Gastrocnemius medialis (tissue), 4 donors: ENCODE data around the gene PPP6R2.

Experiments
- POLR2A ChIP-seq, 2 donors: fragments of 450-650 bp; IDR thresholded peaks; one replicate each; pipeline ENCODE4 v1.6.1; 2017; ENCODE audit warnings: antibody characterized with exemption in 2 of 2, mild to moderate bottlenecking in 2 of 2, moderate library complexity in 2 of 2
- TF ChIP-seq, protein P1 (sequence below), 5 experiments: fragments of 450-650 bp in 3 of 5; fragments of 200-600 bp in 2 of 5; sonication (generic) in 2 of 5; IDR thresholded peaks in 4 of 5; conservative IDR thresholded peaks in 1 of 5; 1 replicate in 4 of 5; 2 replicates in 1 of 5; pipeline ENCODE4 v1.5.1; 2016 to 2019; ENCODE audit warnings: antibody characterized with exemption in 5 of 5, mild to moderate bottlenecking in 3 of 5, moderate library complexity in 3 of 5

DNA sequence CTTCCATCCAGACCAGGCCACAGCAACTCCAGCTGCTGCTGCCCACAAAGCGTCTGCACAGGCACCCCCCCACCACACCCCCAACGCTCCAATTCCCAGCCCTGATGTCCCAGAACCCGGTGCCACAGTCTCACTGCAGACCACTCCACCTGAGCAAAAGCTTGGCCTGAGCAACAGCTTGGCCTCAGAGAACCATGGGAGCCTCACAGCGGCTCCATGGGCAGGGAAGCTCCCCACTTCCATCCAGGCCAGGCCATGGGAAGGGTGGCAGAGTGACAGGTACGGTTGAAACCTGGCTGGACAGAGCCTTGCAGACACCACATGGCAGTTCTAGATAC lies 48.8 kb upstream of the PPP6R2 start:
- TF ChIP-seq, protein P1, sequence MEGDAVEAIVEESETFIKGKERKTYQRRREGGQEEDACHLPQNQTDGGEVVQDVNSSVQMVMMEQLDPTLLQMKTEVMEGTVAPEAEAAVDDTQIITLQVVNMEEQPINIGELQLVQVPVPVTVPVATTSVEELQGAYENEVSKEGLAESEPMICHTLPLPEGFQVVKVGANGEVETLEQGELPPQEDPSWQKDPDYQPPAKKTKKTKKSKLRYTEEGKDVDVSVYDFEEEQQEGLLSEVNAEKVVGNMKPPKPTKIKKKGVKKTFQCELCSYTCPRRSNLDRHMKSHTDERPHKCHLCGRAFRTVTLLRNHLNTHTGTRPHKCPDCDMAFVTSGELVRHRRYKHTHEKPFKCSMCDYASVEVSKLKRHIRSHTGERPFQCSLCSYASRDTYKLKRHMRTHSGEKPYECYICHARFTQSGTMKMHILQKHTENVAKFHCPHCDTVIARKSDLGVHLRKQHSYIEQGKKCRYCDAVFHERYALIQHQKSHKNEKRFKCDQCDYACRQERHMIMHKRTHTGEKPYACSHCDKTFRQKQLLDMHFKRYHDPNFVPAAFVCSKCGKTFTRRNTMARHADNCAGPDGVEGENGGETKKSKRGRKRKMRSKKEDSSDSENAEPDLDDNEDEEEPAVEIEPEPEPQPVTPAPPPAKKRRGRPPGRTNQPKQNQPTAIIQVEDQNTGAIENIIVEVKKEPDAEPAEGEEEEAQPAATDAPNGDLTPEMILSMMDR (IDR thresholded peaks at IDR 0.05 in 4 of 5, conservative IDR thresholded peaks at IDR 0.05 in 1 of 5), result no peak
- no peak for TF ChIP-seq POLR2A (IDR thresholded peaks at IDR 0.05)
